Left lung (tissue), 10 donors: ENCODE data around the gene PKD2. TPM values are rescaled to one million over a fixed set of nuclear protein-coding genes. Genes with fewer than 3 reads are reported as not detected.

Experiments
- ATAC-seq: fragments of 200-7000 bp; cut with Tn5 transposase; one replicate; pipeline ENCODE4 v1.9.1; 2020; ENCODE audit warnings: moderate library complexity
- DNase-seq, 4 donors: peaks; one replicate each; pipeline ENCODE4 v3.0.0-alpha.2; 2013 to 2020
- H3K27ac ChIP-seq, 2 donors: fragments of 200-600 bp; sonication (generic) in 1 of 2; one replicate each; pipeline versions ENCODE4 v1.5.0 to v1.8.0; 2020 to 2021
- H3K27me3 ChIP-seq, 2 donors: fragments of 200-600 bp; sonication (generic) in 1 of 2; one replicate each; pipeline versions ENCODE4 v1.5.0 to v1.8.0; 2020 to 2021
- H3K36me3 ChIP-seq, 2 donors: fragments of 200-600 bp; sonication (generic) in 1 of 2; one replicate each; pipeline versions ENCODE4 v1.5.0 to v1.8.0; 2020 to 2021
- H3K4me1 ChIP-seq, 2 donors: fragments of 200-600 bp; one replicate each; pipeline ENCODE4 v1.8.0; 2021
- H3K4me3 ChIP-seq, 2 donors: fragments of 200-600 bp; sonication (generic) in 1 of 2; one replicate each; pipeline versions ENCODE4 v1.5.0 to v1.8.0; 2020 to 2021; ENCODE audit warnings: mild to moderate bottlenecking in 1 of 2
- H3K9me3 ChIP-seq, 2 donors: fragments of 200-600 bp; sonication (generic) in 1 of 2; one replicate each; pipeline versions ENCODE4 v1.5.0 to v1.8.0; 2020 to 2021
- CTCF ChIP-seq, 2 donors: fragments of 200-600 bp; sonication (generic) in 1 of 2; IDR thresholded peaks; one replicate each; pipeline versions ENCODE4 v1.5.0 to v1.8.0; 2021; ENCODE audit warnings: antibody characterized with exemption in 2 of 2
- intact Hi-C, 2 donors: fragments of 100-400 bp; cut with DNase I; formaldehyde crosslinking; loops; one replicate each; pipeline versions ENCODE4 v1.11.2 to v1.14.2; 2022
- polyA plus RNA-seq, 6 donors: library from polyadenylated mRNA; unstranded; fragments of 120-200 nt; gene quantifications; one replicate each; pipeline ENCODE4 v1.2.1, GENCODE V29; 2013; ENCODE audit not compliant: insufficient read length in 6 of 6
- total RNA-seq, 2 donors: library from RNA; stranded (reverse); fragmentation: NEBNext Ultra II Directional; extraction: Animal tissue kit (Norgen Biotek cat#: 25700); gene quantifications; one replicate each; pipeline ENCODE4 v1.2.1, GENCODE V29; 2021
- donor health status: DM: no; HTN: yes; CAD: no.
- donor health status: DM: no; HTN: no; CAD: no.

Gene PKD2
- total and polyA plus RNA-seq, 8 donors = 22.6 to 72.4 (median 62.0) TPM

DNA sequence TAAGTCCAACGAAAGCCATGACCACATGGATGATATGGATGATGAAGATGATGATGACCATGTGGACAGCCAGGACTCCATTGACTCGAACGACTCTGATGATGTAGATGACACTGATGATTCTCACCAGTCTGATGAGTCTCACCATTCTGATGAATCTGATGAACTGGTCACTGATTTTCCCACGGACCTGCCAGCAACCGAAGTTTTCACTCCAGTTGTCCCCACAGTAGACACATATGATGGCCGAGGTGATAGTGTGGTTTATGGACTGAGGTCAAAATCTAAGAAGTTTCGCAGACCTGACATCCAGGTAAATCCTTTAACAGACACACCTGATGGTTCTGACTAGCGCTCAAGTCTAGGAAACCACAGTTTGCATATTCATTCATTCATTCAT, 25.9 kb upstream of the PKD2 start:
- Histone ChIP-seq H3K36me3 (no peaks in the 10 kb centered on the region), H3K4me1 (no peaks in the 10 kb centered on the region), H3K27ac (no peak overlapping the region), H3K4me3 (no peak overlapping the region), H3K9me3 (no peaks in the 10 kb centered on the region), H3K27me3 (no peaks in the 10 kb centered on the region)
- no peak for TF ChIP-seq CTCF (IDR thresholded peaks at IDR 0.05)
- DNase-seq (no peak), ATAC-seq (no peak)
- intact Hi-C loops = no loop called here

GRCh38 chr4:87982036-87982435, 25.4 kb upstream of the PKD2 start:
- ATAC-seq (no peak), DNase-seq (no peak)
- H3K27me3 ChIP-seq = no peaks in the 10 kb centered on the region
- no peak overlapping the region for H3K27ac ChIP-seq
- no peaks in the 10 kb centered on the region for H3K36me3 ChIP-seq
- no peaks in the 10 kb centered on the region for H3K4me1 ChIP-seq
- intact Hi-C loops = no loop called here
- H3K4me3 ChIP-seq = no peak overlapping the region
- no peak for TF ChIP-seq CTCF (IDR thresholded peaks at IDR 0.05)
- no peaks in the 10 kb centered on the region for H3K9me3 ChIP-seq

DNA sequence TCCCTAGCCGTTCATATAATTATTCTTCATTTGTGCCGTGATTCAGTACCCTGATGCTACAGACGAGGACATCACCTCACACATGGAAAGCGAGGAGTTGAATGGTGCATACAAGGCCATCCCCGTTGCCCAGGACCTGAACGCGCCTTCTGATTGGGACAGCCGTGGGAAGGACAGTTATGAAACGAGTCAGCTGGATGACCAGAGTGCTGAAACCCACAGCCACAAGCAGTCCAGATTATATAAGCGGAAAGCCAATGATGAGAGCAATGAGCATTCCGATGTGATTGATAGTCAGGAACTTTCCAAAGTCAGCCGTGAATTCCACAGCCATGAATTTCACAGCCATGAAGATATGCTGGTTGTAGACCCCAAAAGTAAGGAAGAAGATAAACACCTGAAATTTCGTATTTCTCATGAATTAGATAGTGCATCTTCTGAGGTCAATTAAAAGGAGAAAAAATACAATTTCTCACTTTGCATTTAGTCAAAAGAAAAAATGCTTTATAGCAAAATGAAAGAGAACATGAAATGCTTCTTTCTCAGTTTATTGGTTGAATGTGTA, 24.9 kb upstream of the PKD2 start:
- intact Hi-C loops = no loop called here
- TF ChIP-seq CTCF (IDR thresholded peaks at IDR 0.05) = no peak
- Histone ChIP-seq H3K9me3 (no peaks in the 10 kb centered on the region), H3K27ac (no peak overlapping the region), H3K27me3 (no peaks in the 10 kb centered on the region), H3K4me1 (no peaks in the 10 kb centered on the region), H3K36me3 (no peaks in the 10 kb centered on the region), H3K4me3 (no peak overlapping the region)
- ATAC-seq = no peak
- DNase-seq = peak in 1 of 4 donors; percentile 21

DNA sequence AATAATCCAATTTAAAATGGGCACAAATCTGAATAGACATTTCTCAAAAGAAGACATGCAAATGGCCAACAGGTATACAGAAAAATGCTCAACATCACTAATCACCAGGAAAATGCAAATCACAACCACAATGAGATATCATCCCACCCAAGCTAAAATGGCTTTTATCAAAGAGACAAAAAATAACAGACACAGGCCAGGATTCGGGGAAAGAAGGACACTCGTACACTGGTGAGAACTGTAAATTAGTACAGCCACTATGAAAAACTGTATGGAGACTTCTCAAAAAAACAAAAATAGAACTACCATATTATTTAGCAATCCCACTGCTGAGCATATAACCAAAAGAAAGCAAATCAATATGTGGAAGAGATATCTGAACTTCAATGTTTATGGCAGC, 23.4 kb upstream of the PKD2 start:
- TF ChIP-seq CTCF (IDR thresholded peaks at IDR 0.05) = no peak
- no peak for ATAC-seq
- Histone ChIP-seq H3K9me3 (no peaks in the 10 kb centered on the region), H3K27ac (no peak overlapping the region), H3K4me1 (no peaks in the 10 kb centered on the region), H3K36me3 (no peaks in the 10 kb centered on the region), H3K4me3 (no peak overlapping the region), H3K27me3 (no peaks in the 10 kb centered on the region)
- no peak for DNase-seq
- intact Hi-C loops = no loop called here

GRCh38 chr4:87985097-87985886, 22.1 kb upstream of the PKD2 start:
- ATAC-seq (peak; percentile 99), DNase-seq (peak in 3 of 4 donors; percentile 37 to 64 (median 53))
- peak; percentile 24 to 34 for TF ChIP-seq CTCF (IDR thresholded peaks at IDR 0.05)
- H3K36me3 ChIP-seq = no peaks in the 10 kb centered on the region
- no peaks in the 10 kb centered on the region for H3K4me1 ChIP-seq
- H3K27me3 ChIP-seq = no peaks in the 10 kb centered on the region
- H3K4me3 ChIP-seq = no peak overlapping the region
- no peaks in the 10 kb centered on the region for H3K9me3 ChIP-seq
- no peak overlapping the region for H3K27ac ChIP-seq
- intact Hi-C loops = no loop called here
